Lower leg skin (tissue), 3 donors: ENCODE data around the gene CTNNA2.

Experiments used
- CTCF ChIP-seq, 3 donors: fragments of 450-650 bp; IDR thresholded peaks; one replicate each; pipeline ENCODE4 v1.5.1; 2016; ENCODE audit warnings: antibody characterized with exemption in 3 of 3, mild to moderate bottlenecking in 3 of 3, moderate library complexity in 2 of 3
- POLR2A ChIP-seq, 2 donors: fragments of 450-650 bp; IDR thresholded peaks; one replicate each; pipeline ENCODE4 v1.6.1; 2016 to 2017; ENCODE audit warnings: antibody characterized with exemption in 2 of 2, mild to moderate bottlenecking in 1 of 2, moderate library complexity in 1 of 2

GRCh38 chr2:79817288-79817687 is 304.4 kb downstream of the CTNNA2 start:
- TF ChIP-seq CTCF (IDR thresholded peaks at IDR 0.05) (no peak), POLR2A (IDR thresholded peaks at IDR 0.05) (no peak)
